HepG2 (cell line): Measurements from ENCODE around the gene CAPN11. TPM values are rescaled to one million over a fixed set of nuclear protein-coding genes. Genes with fewer than 3 reads are reported as not detected.

Experiments
- AHR ChIP-seq: IDR thresholded peaks from 2 replicates; pipeline ENCODE4 v1.6.1; 2018; ENCODE audit warnings: missing genetic modification reagents, missing compliant biosample characterization
- GATA4 ChIP-seq: sonication (generic); IDR thresholded peaks from 2 replicates; pipeline ENCODE4 v1.6.1; 2016; ENCODE audit warnings: antibody characterized with exemption, low read depth, borderline replicate concordance
- HNRNPL ChIP-seq: fragments of 200-400 bp; formaldehyde crosslinking; IDR thresholded peaks from 2 replicates; pipeline ENCODE4 v1.6.1; 2017; ENCODE audit warnings: mild to moderate bottlenecking, low read depth, low read length
- MAFG ChIP-seq: sonication (generic); formaldehyde crosslinking; IDR thresholded peaks from 2 replicates; pipeline ENCODE4 v1.5.1; 2020; ENCODE audit warnings: mild to moderate bottlenecking, missing genetic modification reagents
- MBD4 ChIP-seq: IDR thresholded peaks from 2 replicates; pipeline ENCODE4 v1.6.1; 2012; ENCODE audit warnings: low read length, inconsistent platforms, borderline replicate concordance
- MEF2D ChIP-seq: sonication (generic); formaldehyde crosslinking; IDR thresholded peaks from 2 replicates; pipeline ENCODE4 v1.5.1; 2020; ENCODE audit warnings: mild to moderate bottlenecking, missing genetic modification reagents
- NFATC3 ChIP-seq: sonication (generic); formaldehyde crosslinking; IDR thresholded peaks from 2 replicates; pipeline ENCODE4 v1.5.1; 2020; ENCODE audit warnings: mild to moderate bottlenecking, missing genetic modification reagents
- NR2F1 ChIP-seq, 2 experiments: fragments of 450-650 bp in 1 of 2; formaldehyde crosslinking in 1 of 2; IDR thresholded peaks; 2 replicates each; pipeline versions ENCODE4 v1.5.0 to v1.6.1; 2016 to 2020; ENCODE audit warnings: mild to moderate bottlenecking in 1 of 2, missing compliant biosample characterization in 1 of 2, missing genetic modification reagents in 1 of 2, moderate library complexity in 1 of 2
- SKIL ChIP-seq: sonication (generic); formaldehyde crosslinking; IDR thresholded peaks from 2 replicates; pipeline ENCODE4 v1.8.0; 2022; ENCODE audit warnings: missing genetic modification reagents, mild to moderate bottlenecking, moderate library complexity, borderline replicate concordance
- SMAD3 ChIP-seq: sonication (generic); formaldehyde crosslinking; IDR thresholded peaks from 2 replicates; pipeline ENCODE4 v1.4.0; 2020; ENCODE audit warnings: missing genetic modification reagents
- SNAPC4 ChIP-seq: sonication (generic); formaldehyde crosslinking; IDR thresholded peaks from 2 replicates; pipeline ENCODE4 v1.4.0; 2020; ENCODE audit warnings: mild to moderate bottlenecking, missing genetic modification reagents
- WIZ ChIP-seq: sonication (generic); formaldehyde crosslinking; IDR thresholded peaks from 2 replicates; pipeline ENCODE4 v1.5.1; 2020; ENCODE audit warnings: mild to moderate bottlenecking, missing genetic modification reagents
- ZC3H13 ChIP-seq: sonication (generic); formaldehyde crosslinking; IDR thresholded peaks from 2 replicates; pipeline ENCODE4 v1.8.1; 2023; ENCODE audit warnings: mild to moderate bottlenecking, missing genetic modification reagents, moderate library complexity
- ZMYM2 ChIP-seq: sonication (generic); formaldehyde crosslinking; IDR thresholded peaks from 2 replicates; pipeline ENCODE4 v1.8.0; 2022; ENCODE audit warnings: mild to moderate bottlenecking, missing genetic modification reagents
- ZNF550 ChIP-seq: sonication (generic); formaldehyde crosslinking; IDR thresholded peaks from 2 replicates; pipeline ENCODE4 v1.4.0; 2020; ENCODE audit warnings: mild to moderate bottlenecking, missing genetic modification reagents, borderline replicate concordance
- ZNF687 ChIP-seq: sonication (generic); formaldehyde crosslinking; IDR thresholded peaks from 2 replicates; pipeline ENCODE4 v1.5.1; 2020; ENCODE audit warnings: mild to moderate bottlenecking, missing genetic modification reagents, moderate library complexity
- ZNF724P ChIP-seq: sonication (generic); formaldehyde crosslinking; IDR thresholded peaks from 2 replicates; pipeline ENCODE4 v1.8.0; 2022; ENCODE audit warnings: missing genetic modification reagents, borderline replicate concordance
- ZNF83 ChIP-seq: sonication (generic); formaldehyde crosslinking; IDR thresholded peaks from 2 replicates; pipeline ENCODE4 v1.4.0; 2020; ENCODE audit warnings: missing genetic modification reagents, mild to moderate bottlenecking, borderline replicate concordance
- ZSCAN12 ChIP-seq: sonication (generic); formaldehyde crosslinking; IDR thresholded peaks from 2 replicates; pipeline ENCODE4 v1.9.0; 2021; ENCODE audit warnings: mild to moderate bottlenecking, missing genetic modification reagents
- polyA plus RNA-seq, 8 experiments: library from polyadenylated mRNA; depleted of rRNA in 3 of 8; stranded (reverse) in 7 of 8; unstranded in 1 of 8; fragments of >200 nt; fragmentation: Illumina TruSeq in 4 of 8; extraction: Trizol in 4 of 8; gene quantifications; 2 replicates each; pipeline versions ENCODE4 v1.2.1 to v1.2.3, GENCODE V29; 2011 to 2016; ENCODE audit warnings: low read depth in 4 of 8, missing spikeins in 1 of 8, mixed read lengths in 1 of 8; ENCODE audit not compliant: insufficient read depth in 1 of 8
- total RNA-seq, 5 experiments: library from RNA; depleted of rRNA; stranded (reverse); fragments of >200 nt; fragmentation: Illumina TruSeq; extraction: Trizol; gene quantifications; 2 replicates each; pipeline ENCODE4 v1.2.3, GENCODE V29; 2016; ENCODE audit warnings: low read depth in 1 of 5

Gene CAPN11
- total and polyA plus RNA-seq, 2 of the 13 experiments (the other 11 are each of a cell fraction or from before 2014, with no cell fraction given) = 0.07 to 0.11 TPM

GRCh38 chr6:44127186-44128019 lies 31.2 kb upstream of the CAPN11 start, which contains the start of the genes MRPL14 and TMEM63B (continued):
- no peak for TF ChIP-seq NR2F1 (CRISPR knock-in tag; IDR thresholded peaks at IDR 0.05)
- TF ChIP-seq ZSCAN12 (CRISPR knock-in tag) = no peak
- TF ChIP-seq AHR (CRISPR knock-in tag) = no peak
- no peak for TF ChIP-seq HNRNPL
- no peak for TF ChIP-seq ZNF550
- TF ChIP-seq MAFG (CRISPR knock-in tag) = no peak
- no peak for TF ChIP-seq ZC3H13
- TF ChIP-seq SMAD3 (CRISPR knock-in tag) = no peak
- TF ChIP-seq ZMYM2 (CRISPR knock-in tag) = no peak
- TF ChIP-seq ZNF83 (CRISPR knock-in tag) = no peak
- TF ChIP-seq MEF2D = no peak
- TF ChIP-seq SNAPC4 (CRISPR knock-in tag) = no peak
- no peak for TF ChIP-seq MBD4
- no peak for TF ChIP-seq ZNF724P
- TF ChIP-seq SKIL = no peak
- no peak for TF ChIP-seq NFATC3 (CRISPR knock-in tag)
- TF ChIP-seq GATA4 = peak; percentile 44; the same call in 1 of the 2 replicates
- TF ChIP-seq WIZ = no peak
- TF ChIP-seq ZNF687 (CRISPR knock-in tag) = peak; percentile 76
